HTR-8/SVneo (cell line): ENCODE data around the gene APEX2.
"Not testable (repeated sequence)": the region's sequence is repeated elsewhere in the genome, so short reads cannot be mapped to it uniquely, and the experiment has no call there.

ENCODE experiments used
- DNase-seq: peaks from one replicate; pipeline ENCODE4 v3.0.0; 2011; ENCODE audit warnings: low spot score, mixed read lengths; ENCODE audit not compliant: insufficient read length
- FAIRE-seq: peaks from 2 replicates; lab custom pipeline; 2011; peaks lifted over from hg19 to GRCh38; lab: Jason Lieb, UNC

Gene APEX2

DNA sequence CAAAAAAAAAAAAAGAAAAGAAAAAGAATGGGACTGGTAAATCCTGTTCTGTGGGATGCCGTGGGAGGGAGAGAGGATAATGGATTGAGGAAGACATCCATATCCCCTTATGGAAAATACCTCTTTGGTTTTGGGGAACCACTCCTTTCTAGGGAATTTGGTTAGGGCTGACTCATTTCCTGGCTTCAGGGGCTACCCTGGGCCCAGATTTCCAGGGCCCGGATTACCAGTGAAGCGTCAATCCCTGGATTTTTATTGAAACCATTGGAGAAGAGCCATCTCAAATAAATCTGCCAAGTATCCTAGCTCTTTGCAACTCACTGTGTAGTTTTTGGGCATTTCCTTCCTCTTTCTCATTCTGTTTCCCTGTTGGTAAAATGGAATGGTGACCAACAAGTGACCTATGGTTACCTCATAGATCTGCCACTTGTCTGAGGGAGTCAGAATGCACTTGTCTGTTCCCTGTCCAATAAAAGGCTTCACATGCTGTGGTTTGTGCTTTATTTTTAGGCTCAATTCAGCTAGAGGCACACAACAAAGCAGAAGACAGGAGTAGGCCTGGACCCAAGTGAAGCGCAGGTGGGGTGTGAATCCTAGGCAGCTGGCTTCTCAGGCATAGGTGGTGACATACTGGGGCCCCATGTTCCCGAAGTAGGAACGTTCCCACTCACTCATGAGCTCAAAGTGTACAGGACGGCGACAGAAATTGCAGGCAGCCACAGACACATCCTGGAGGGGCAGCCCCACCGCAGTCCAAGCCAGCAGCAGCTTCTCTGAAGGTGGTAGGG is 8.6 kb downstream of the APEX2 start:
- FAIRE-seq (no peak), DNase-seq (peak; percentile 7)

GRCh38 chrX:55011294-55011693 is 11.1 kb downstream of the APEX2 start:
- DNase-seq (no peak), FAIRE-seq (no peak)

GRCh38 chrX:55014897-55015299 is 14.7 kb downstream of the APEX2 start:
- DNase-seq (no peak), FAIRE-seq (no peak)

- FAIRE-seq (no peak), DNase-seq (no peak)
Measured at GRCh38 chrX:55026143-55026542, 26.0 kb downstream of the APEX2 start.

GRCh38 chrX:55026840-55027239 is 26.7 kb downstream of the APEX2 start:
- FAIRE-seq = no peak
- DNase-seq = no peak

DNA sequence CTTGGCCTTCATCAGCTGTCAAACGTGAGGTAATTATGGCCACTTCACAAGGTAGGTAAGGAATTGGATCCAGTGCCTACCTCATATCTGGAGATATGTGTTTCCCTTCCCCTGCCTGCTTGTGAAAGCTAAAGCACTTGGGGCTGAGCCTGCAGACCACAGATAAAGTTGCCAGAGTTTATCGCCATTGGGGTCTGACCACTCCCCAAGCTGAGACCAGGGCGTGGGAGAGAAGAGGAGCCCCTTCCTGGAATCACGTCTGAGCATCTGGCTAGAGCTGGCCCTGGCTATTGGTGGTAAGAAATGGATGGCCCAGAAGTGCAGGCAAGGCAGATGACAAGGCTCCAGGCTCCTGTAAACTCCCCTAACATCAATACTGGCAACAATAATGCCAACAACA is 27.9 kb downstream of the APEX2 start:
- DNase-seq (no peak), FAIRE-seq (no peak)

DNA sequence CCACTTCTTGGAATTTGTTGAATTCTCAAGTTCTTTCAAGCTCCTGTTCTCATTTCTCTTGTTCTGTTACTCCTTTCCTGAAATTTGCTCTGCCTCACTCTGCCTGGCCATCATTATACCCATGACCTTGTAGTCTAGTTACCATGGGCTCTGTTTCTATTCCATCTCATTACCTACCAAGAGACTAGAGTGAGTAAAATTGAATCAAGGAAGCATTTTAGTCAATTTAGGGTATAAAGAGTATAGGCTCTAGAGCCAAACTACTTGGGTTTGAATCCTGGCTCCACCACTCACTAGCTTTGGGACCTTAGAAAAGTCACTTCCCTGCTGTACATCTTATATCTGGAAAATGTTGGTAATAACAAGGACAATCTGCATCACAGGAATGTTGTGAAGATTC is 28.4 kb downstream of the APEX2 start:
- DNase-seq (no peak), FAIRE-seq (no peak)

DNA sequence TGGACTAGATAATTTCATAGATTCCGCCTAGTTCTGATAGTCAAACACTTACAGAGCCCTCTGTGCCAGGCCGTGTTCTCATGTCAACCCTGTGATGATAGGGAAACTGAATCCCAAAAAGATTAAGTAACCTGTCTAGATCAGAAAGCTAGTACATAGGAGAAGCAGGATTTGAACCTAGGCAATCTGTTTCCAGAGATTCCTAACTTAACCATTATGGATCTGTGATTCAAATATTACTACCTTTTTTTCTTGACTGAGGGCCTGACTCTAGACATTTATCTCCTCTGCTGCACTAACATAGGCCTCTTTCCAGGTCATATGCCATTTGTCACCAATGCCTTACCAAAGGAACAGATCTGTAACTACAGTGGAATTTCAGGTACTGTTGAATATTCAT is 29.1 kb downstream of the APEX2 start:
- FAIRE-seq = no peak
- no peak for DNase-seq

DNA sequence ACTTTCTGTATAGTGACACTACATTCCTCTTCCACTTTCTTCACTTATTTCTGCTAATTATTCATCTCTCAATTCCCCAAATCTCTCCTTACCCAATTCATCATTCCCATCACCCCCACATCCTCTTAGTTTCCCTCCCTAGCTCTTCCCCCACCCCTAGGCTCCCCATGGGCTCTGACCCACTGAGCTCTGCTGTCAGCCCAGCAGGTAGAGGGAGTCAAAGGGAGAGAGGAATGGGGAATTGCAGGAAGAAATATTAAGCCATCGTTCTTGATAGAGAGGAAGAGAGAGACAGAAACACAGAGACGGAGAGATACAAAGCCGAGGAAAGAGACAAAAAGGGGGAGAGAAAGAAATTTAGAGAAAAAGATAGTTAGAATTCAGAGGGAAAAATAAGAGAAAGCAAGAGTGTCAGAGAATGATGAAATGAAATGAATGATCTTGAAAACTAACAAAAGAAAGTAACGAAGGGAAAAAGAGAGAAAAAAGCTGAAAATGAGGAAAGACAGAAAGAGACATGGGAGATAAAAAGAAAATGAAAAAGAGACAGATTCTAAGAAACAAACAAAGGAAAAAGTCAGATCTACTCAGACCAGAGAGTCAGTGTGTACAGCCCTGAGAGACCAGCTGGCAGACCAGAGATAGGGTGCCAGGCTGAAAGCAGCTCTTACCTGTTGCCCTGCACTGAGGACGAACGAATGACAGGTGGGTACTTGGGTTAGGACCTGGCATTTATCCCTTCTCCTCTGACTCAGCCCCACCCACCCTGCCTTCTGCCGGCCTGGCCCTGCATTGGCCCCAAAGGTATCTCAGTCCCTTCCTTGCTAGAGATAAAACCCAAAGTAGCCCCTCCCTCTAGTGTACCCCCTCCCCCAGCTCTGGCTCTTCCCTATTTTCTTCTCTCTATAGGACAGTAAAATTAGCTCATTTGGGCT is 30.4 kb downstream of the APEX2 start, which contains the start of gene ALAS2:
Gene ALAS2 (minus strand): TSS at position 707 of the 935 bp plus-strand sequence. CDS start 4,977 bp downstream, outside the sequence.
- FAIRE-seq (no peak), DNase-seq (no peak)

- FAIRE-seq (no peak), DNase-seq (no peak)
Measured at GRCh38 chrX:55033429-55033828, 33.3 kb downstream of the APEX2 start.

DNA sequence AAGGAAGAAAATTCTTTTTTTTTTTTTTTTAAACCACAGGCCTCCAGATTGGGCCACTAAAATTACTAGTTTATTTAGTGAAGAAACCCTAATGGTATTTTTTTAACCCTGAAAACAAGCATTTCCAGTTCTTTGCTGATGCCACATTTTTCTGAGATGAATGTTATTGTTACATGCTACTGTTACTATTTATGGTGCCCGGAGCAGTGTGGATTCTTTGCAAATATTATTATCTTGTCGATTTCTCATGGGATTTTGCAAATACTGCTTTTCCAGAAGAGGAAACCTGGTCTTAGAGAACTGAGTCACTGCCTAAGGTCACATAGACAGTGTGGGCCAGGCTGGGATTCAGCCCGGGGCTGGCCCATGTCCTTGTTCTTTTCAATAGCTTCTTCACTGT is 39.3 kb downstream of the APEX2 start:
- no peak for DNase-seq
- no peak for FAIRE-seq

GRCh38 chrX:55041514-55041913 is 41.4 kb downstream of the APEX2 start:
- DNase-seq (no peak), FAIRE-seq (no peak)

DNA sequence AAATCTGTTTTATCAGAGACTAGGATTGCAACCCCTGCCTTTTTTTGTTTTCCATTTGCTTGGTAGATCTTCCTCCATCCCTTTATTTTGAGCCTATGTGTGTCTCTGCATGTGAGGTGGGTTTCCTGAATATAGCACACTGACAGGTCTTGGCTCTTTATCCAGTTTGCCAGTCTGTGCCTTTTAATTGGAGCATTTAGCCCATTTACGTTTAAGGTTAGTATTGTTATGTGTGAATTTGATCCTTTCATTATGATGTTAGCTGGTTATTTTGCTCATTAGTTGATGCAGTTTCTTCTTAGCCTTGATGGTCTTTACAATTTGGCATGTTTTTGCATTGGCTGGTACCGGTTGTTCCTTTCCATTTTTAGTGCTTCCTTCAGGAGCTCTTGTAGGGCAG is 50.4 kb downstream of the APEX2 start:
- not testable (repeated sequence) for DNase-seq, FAIRE-seq

GRCh38 chrX:55056820-55057674 is 56.9 kb downstream of the APEX2 start:
- FAIRE-seq (no peak), DNase-seq (no peak)

DNA sequence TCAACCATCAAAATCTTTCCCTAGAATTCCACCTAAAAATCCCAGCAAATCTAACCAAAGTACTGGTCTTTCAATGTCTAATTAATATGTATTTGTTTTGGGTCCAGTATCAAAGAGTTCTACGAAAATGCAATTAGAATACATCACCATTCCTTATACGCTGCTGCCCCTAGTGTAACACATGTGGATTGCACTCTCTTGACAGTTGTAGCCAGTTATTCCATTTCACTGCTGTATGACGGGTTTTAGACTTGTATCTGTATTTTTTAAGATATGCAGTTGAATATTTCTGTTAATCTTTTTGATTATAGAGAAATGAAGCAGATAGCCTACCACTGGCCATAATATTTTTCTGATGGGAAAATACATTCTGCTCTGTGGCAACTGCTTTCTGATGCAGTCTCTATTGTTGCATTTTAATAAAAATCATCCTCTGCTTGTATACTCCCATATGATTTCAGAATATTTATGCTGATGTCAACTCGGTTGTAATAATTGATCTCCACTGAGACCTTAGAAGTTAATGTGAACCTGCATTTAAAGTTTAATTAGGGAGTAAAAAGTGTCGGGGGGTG is 57.6 kb downstream of the APEX2 start:
- peak; percentile 2 for DNase-seq
- no peak for FAIRE-seq
